Measurements from ENCODE around the gene HMGCLL1.

- TF ChIP-seq POLR2A (IDR thresholded peaks at IDR 0.05; ENCODE audit: low read depth, low read length) (no peak), POLR2AphosphoS5 (IDR thresholded peaks at IDR 0.05; ENCODE audit: low read depth, low read length) (no peak)
Measured at GRCh38 chr6:55518529-55519060, 60.4 kb downstream of the HMGCLL1 start.
